SK-N-SH treated with all-trans-retinoic acid at 6 μM for 48 hours (cell line): ENCODE measurements around the gene POLR3K.

Experiments
- ATAC-seq: fragments of 200-7000 bp; cut with Tn5 transposase; 3 replicates; pipeline ENCODE4 v1.9.1; 2020; ENCODE audit warnings: mild to moderate bottlenecking, moderate library complexity
- ARNTL ChIP-seq: fragments of 450-650 bp; formaldehyde crosslinking; IDR thresholded peaks from 2 replicates; pipeline ENCODE4 v1.5.0; 2020; ENCODE audit warnings: low read depth, mild to moderate bottlenecking, moderate library complexity, borderline replicate concordance
- BACH2 ChIP-seq: fragments of 250-450 bp; sonication (Bioruptor Pico); IDR thresholded peaks from 2 replicates; pipeline ENCODE4 v1.9.0; 2021; ENCODE audit warnings: mild to moderate bottlenecking, borderline replicate concordance
- CSDC2 ChIP-seq: fragments of 250-450 bp; sonication (Bioruptor Pico); IDR thresholded peaks from 2 replicates; pipeline ENCODE4 v1.5.0; 2020; ENCODE audit warnings: mild to moderate bottlenecking, moderate library complexity
- ESRRG ChIP-seq: fragments of 250-450 bp; sonication (Bioruptor Pico); IDR thresholded peaks from 2 replicates; pipeline ENCODE4 v1.6.1; 2021; ENCODE audit warnings: mild to moderate bottlenecking
- GLIS3 ChIP-seq: fragments of 250-450 bp; sonication (Bioruptor Pico); IDR thresholded peaks from 2 replicates; pipeline ENCODE4 v1.5.0; 2020; ENCODE audit warnings: mild to moderate bottlenecking, moderate library complexity
- ISL1 ChIP-seq: fragments of 250-450 bp; sonication (Bioruptor Pico); IDR thresholded peaks from 2 replicates; pipeline ENCODE4 v2.1.2; 2022; ENCODE audit warnings: mild to moderate bottlenecking, moderate library complexity
- OSR1 ChIP-seq: fragments of 250-450 bp; sonication (Bioruptor Pico); IDR thresholded peaks from 2 replicates; pipeline ENCODE4 v1.8.0; 2022; ENCODE audit warnings: moderate library complexity, mild to moderate bottlenecking, inconsistent platforms
- PPARA ChIP-seq: fragments of 250-450 bp; sonication (Bioruptor Pico); IDR thresholded peaks from 2 replicates; pipeline ENCODE4 v1.5.0; 2020; ENCODE audit warnings: mild to moderate bottlenecking, borderline replicate concordance
- RARB ChIP-seq: fragments of 250-450 bp; sonication (Bioruptor Pico); IDR thresholded peaks from 2 replicates; pipeline ENCODE4 v1.8.0; 2021; ENCODE audit warnings: mild to moderate bottlenecking, moderate library complexity
- TCF4 ChIP-seq: fragments of 250-450 bp; sonication (Bioruptor Pico); IDR thresholded peaks from 2 replicates; pipeline ENCODE4 v1.8.0; 2021; ENCODE audit warnings: mild to moderate bottlenecking, moderate library complexity, borderline replicate concordance
- TOX ChIP-seq: fragments of 250-450 bp; sonication (Bioruptor Pico); IDR thresholded peaks from 2 replicates; pipeline ENCODE4 v1.8.0; 2021; ENCODE audit warnings: mild to moderate bottlenecking, moderate library complexity, borderline replicate concordance
- ZFP3 ChIP-seq: fragments of 250-450 bp; sonication (Bioruptor Pico); IDR thresholded peaks from 2 replicates; pipeline ENCODE4 v1.5.0; 2020; ENCODE audit warnings: mild to moderate bottlenecking, moderate library complexity
- ZFP30 ChIP-seq: fragments of 450-650 bp; formaldehyde crosslinking; IDR thresholded peaks from 2 replicates; pipeline ENCODE4 v1.5.0; 2022; ENCODE audit warnings: mild to moderate bottlenecking, moderate library complexity
- ZNF70 ChIP-seq: fragments of 450-650 bp; formaldehyde crosslinking; IDR thresholded peaks from 2 replicates; pipeline ENCODE4 v1.5.0; 2020; ENCODE audit warnings: mild to moderate bottlenecking, moderate library complexity
- ZNF8 ChIP-seq: fragments of 450-650 bp; formaldehyde crosslinking; IDR thresholded peaks from 2 replicates; pipeline ENCODE4 v1.5.0; 2020; ENCODE audit warnings: mild to moderate bottlenecking, moderate library complexity
- TF ChIP-seq, protein P1 (sequence below): fragments of 250-450 bp; sonication (Bioruptor Pico); IDR thresholded peaks from 2 replicates; pipeline ENCODE4 v1.5.0; 2020; ENCODE audit warnings: mild to moderate bottlenecking, moderate library complexity
- TF ChIP-seq, protein P2 (sequence below): fragments of 250-450 bp; sonication (Bioruptor Pico); IDR thresholded peaks from 2 replicates; pipeline ENCODE4 v1.8.0; 2020; ENCODE audit warnings: mild to moderate bottlenecking, moderate library complexity, borderline replicate concordance
- TF ChIP-seq, protein P3 (sequence below): fragments of 250-450 bp; sonication (Bioruptor Pico); IDR thresholded peaks from 2 replicates; pipeline ENCODE4 v1.8.0; 2021; ENCODE audit warnings: low read depth, mild to moderate bottlenecking, moderate library complexity, borderline replicate concordance
- TF ChIP-seq, protein P4 (sequence below): fragments of 250-450 bp; sonication (Bioruptor Pico); IDR thresholded peaks from 2 replicates; pipeline ENCODE4 v1.5.1; 2021; ENCODE audit warnings: mild to moderate bottlenecking, moderate library complexity
- TF ChIP-seq, protein P5 (sequence below): fragments of 250-450 bp; sonication (Bioruptor Pico); IDR thresholded peaks from 2 replicates; pipeline ENCODE4 v1.5.1; 2020; ENCODE audit warnings: low read depth, mild to moderate bottlenecking, moderate library complexity

Gene POLR3K

DNA sequence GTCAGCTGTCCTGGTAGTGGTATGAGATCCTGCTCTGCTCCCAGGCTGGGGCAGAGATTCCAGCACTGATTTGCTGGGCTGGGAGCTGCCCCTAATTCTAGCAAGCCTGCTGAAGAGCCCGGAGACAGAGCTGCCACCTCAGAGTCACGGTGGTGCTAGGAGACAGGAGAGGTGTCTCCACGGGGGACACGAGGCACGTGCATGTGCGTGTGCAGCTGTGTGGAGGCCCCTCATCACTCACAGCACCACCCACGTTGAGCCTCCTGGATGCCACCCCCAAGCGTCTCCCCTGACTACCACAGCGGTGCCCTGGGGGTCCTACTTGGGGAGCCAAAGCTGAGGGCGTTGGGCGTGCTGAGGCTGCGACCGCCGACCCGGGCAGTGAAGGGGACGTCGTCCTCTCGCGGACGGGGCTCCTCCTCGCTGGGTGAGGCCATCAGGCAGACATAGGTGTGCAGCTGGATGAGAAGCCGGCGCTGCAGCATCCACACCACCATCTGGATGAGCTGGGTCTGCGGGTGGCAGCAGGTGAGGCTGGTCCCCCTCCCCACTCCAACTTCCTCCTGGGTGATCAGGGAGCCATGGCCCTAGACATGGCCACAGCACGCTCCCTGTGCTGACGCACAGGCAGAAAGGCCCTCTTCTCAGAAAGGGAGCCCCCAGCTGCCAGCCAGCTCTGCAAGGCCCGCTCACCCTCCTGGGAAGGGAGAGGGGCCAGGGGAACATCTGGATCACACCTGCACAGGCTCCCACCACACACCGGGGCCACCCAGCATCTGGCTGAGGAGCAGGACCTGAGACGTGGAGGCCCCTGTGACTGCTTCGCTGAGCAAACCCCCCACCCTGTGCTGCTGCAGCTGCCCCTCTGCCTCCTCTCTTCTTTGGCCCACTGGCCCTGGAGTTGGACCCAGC lies 36.2 kb upstream of the POLR3K start:
- TF ChIP-seq ZFP3 (no peak), TCF4 (CRISPR knock-in tag) (no peak), ZNF70 (no peak), ISL1 (no peak), ZNF8 (CRISPR knock-in tag) (no peak), GLIS3 (CRISPR knock-in tag) (no peak), TOX (CRISPR knock-in tag) (no peak), CSDC2 (CRISPR knock-in tag) (no peak), ARNTL (CRISPR knock-in tag) (no peak), BACH2 (CRISPR knock-in tag) (no peak), PPARA (CRISPR knock-in tag) (no peak), ZFP30 (no peak), ESRRG (CRISPR knock-in tag) (no peak), RARB (no peak), OSR1 (no peak)
- TF ChIP-seq, protein P1, sequence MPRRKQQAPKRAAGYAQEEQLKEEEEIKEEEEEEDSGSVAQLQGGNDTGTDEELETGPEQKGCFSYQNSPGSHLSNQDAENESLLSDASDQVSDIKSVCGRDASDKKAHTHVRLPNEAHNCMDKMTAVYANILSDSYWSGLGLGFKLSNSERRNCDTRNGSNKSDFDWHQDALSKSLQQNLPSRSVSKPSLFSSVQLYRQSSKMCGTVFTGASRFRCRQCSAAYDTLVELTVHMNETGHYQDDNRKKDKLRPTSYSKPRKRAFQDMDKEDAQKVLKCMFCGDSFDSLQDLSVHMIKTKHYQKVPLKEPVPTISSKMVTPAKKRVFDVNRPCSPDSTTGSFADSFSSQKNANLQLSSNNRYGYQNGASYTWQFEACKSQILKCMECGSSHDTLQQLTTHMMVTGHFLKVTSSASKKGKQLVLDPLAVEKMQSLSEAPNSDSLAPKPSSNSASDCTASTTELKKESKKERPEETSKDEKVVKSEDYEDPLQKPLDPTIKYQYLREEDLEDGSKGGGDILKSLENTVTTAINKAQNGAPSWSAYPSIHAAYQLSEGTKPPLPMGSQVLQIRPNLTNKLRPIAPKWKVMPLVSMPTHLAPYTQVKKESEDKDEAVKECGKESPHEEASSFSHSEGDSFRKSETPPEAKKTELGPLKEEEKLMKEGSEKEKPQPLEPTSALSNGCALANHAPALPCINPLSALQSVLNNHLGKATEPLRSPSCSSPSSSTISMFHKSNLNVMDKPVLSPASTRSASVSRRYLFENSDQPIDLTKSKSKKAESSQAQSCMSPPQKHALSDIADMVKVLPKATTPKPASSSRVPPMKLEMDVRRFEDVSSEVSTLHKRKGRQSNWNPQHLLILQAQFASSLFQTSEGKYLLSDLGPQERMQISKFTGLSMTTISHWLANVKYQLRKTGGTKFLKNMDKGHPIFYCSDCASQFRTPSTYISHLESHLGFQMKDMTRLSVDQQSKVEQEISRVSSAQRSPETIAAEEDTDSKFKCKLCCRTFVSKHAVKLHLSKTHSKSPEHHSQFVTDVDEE (CRISPR knock-in tag), result no peak
- TF ChIP-seq, protein P2, sequence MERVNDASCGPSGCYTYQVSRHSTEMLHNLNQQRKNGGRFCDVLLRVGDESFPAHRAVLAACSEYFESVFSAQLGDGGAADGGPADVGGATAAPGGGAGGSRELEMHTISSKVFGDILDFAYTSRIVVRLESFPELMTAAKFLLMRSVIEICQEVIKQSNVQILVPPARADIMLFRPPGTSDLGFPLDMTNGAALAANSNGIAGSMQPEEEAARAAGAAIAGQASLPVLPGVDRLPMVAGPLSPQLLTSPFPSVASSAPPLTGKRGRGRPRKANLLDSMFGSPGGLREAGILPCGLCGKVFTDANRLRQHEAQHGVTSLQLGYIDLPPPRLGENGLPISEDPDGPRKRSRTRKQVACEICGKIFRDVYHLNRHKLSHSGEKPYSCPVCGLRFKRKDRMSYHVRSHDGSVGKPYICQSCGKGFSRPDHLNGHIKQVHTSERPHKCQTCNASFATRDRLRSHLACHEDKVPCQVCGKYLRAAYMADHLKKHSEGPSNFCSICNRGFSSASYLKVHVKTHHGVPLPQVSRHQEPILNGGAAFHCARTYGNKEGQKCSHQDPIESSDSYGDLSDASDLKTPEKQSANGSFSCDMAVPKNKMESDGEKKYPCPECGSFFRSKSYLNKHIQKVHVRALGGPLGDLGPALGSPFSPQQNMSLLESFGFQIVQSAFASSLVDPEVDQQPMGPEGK (CRISPR knock-in tag), result no peak
- TF ChIP-seq, protein P3, sequence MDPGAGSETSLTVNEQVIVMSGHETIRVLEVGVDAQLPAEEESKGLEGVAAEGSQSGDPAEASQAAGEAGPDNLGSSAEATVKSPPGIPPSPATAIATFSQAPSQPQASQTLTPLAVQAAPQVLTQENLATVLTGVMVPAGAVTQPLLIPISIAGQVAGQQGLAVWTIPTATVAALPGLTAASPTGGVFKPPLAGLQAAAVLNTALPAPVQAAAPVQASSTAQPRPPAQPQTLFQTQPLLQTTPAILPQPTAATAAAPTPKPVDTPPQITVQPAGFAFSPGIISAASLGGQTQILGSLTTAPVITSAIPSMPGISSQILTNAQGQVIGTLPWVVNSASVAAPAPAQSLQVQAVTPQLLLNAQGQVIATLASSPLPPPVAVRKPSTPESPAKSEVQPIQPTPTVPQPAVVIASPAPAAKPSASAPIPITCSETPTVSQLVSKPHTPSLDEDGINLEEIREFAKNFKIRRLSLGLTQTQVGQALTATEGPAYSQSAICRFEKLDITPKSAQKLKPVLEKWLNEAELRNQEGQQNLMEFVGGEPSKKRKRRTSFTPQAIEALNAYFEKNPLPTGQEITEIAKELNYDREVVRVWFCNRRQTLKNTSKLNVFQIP, result no peak
- TF ChIP-seq, protein P4, sequence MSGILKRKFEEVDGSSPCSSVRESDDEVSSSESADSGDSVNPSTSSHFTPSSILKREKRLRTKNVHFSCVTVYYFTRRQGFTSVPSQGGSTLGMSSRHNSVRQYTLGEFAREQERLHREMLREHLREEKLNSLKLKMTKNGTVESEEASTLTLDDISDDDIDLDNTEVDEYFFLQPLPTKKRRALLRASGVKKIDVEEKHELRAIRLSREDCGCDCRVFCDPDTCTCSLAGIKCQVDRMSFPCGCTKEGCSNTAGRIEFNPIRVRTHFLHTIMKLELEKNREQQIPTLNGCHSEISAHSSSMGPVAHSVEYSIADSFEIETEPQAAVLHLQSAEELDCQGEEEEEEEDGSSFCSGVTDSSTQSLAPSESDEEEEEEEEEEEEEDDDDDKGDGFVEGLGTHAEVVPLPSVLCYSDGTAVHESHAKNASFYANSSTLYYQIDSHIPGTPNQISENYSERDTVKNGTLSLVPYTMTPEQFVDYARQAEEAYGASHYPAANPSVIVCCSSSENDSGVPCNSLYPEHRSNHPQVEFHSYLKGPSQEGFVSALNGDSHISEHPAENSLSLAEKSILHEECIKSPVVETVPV (CRISPR knock-in tag), result no peak
- TF ChIP-seq, protein P5, sequence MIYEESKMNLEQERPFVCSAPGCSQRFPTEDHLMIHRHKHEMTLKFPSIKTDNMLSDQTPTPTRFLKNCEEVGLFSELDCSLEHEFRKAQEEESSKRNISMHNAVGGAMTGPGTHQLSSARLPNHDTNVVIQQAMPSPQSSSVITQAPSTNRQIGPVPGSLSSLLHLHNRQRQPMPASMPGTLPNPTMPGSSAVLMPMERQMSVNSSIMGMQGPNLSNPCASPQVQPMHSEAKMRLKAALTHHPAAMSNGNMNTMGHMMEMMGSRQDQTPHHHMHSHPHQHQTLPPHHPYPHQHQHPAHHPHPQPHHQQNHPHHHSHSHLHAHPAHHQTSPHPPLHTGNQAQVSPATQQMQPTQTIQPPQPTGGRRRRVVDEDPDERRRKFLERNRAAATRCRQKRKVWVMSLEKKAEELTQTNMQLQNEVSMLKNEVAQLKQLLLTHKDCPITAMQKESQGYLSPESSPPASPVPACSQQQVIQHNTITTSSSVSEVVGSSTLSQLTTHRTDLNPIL (CRISPR knock-in tag), result no peak
- no peak for ATAC-seq

DNA sequence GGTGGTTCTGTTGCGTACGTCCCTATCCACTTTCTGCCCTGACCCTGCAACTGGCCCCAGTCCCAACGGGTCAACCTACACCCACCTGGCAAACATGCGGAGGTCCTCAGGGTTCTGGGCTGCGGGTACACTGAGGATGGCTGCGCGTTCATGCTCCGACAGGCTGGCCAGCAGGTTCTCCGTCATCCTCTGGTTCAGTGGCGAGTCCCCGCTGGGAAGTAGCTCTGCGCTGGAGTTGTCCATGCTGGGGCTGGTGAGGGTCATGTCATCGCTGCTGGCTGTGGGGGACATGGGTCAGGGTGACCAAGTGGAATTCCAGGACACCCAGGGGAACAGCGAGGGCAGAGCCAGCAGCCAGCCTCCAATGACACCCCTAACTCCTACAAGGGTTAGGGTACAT lies 35.2 kb upstream of the POLR3K start:
- TF ChIP-seq CSDC2 (CRISPR knock-in tag) (no peak), BACH2 (CRISPR knock-in tag) (no peak), RARB (no peak), ZFP3 (no peak)
- TF ChIP-seq, protein P5 (CRISPR knock-in tag), result no peak
- ATAC-seq, result no peak
